DOHH2 (cell line): ENCODE results near the gene DDX18.
"Not testable (repeated sequence)": the region's sequence is repeated elsewhere in the genome, so short reads cannot be mapped to it uniquely, and the experiment has no call there.

Experiments
- H3F3A ChIP-seq: fragments of 200-600 bp; sonication (generic), shearing (Covaris generic); 2 replicates; pipeline ENCODE4 v1.6.0; 2016; ENCODE audit warnings: antibody characterized with exemption, mild to moderate bottlenecking; ENCODE audit not compliant: control insufficient read depth, insufficient read depth
- H3K27ac ChIP-seq: fragments of 200-600 bp; sonication (generic); 2 replicates; pipeline ENCODE4 v1.5.1; 2014; ENCODE audit warnings: low read depth, mild to moderate bottlenecking, low read length, moderate library complexity
- H3K27me3 ChIP-seq: fragments of 200-600 bp; sonication (generic); 2 replicates; pipeline ENCODE4 v1.6.1; 2014; ENCODE audit warnings: mild to moderate bottlenecking, low read length, mixed read lengths; ENCODE audit not compliant: control insufficient read depth
- H3K36me3 ChIP-seq: fragments of 200-600 bp; sonication (generic); 2 replicates; pipeline ENCODE4 v1.6.1; 2014; ENCODE audit warnings: mild to moderate bottlenecking, low read length, moderate library complexity, mixed read lengths; ENCODE audit not compliant: control insufficient read depth
- H3K4me1 ChIP-seq: fragments of 200-600 bp; sonication (generic); 2 replicates; pipeline ENCODE4 v1.6.1; 2014; ENCODE audit warnings: mild to moderate bottlenecking, low read length, mixed read lengths; ENCODE audit not compliant: control insufficient read depth
- H3K4me2 ChIP-seq: fragments of 200-600 bp; sonication (generic); 2 replicates; pipeline ENCODE4 v1.6.0; 2014; ENCODE audit warnings: mild to moderate bottlenecking, low read length, moderate library complexity
- H3K4me3 ChIP-seq: fragments of 200-600 bp; sonication (generic); 2 replicates; pipeline ENCODE4 v1.5.1; 2014; ENCODE audit warnings: mild to moderate bottlenecking, low read length, mixed read lengths
- H3K79me2 ChIP-seq: fragments of 200-600 bp; sonication (generic); 2 replicates; pipeline ENCODE4 v1.6.1; 2014; ENCODE audit warnings: mild to moderate bottlenecking, low read length, mixed read lengths; ENCODE audit not compliant: control insufficient read depth
- H3K9me2 ChIP-seq: fragments of 200-600 bp; sonication (generic); replicated peaks from 2 replicates; pipeline ENCODE4 v1.6.1; 2014; ENCODE audit warnings: mild to moderate bottlenecking, low read length, mixed read lengths; ENCODE audit not compliant: control insufficient read depth
- H3K9me3 ChIP-seq: fragments of 200-600 bp; sonication (generic); 2 replicates; pipeline ENCODE4 v1.6.1; 2014; ENCODE audit warnings: antibody characterized with exemption, low read length, mixed read lengths; ENCODE audit not compliant: control insufficient read depth, insufficient read depth
- H4K20me1 ChIP-seq: fragments of 200-600 bp; sonication (generic); 2 replicates; pipeline ENCODE4 v1.6.0; 2014; ENCODE audit warnings: low read depth, mild to moderate bottlenecking, antibody characterized with exemption, low read length, moderate library complexity; ENCODE audit not compliant: control insufficient read depth, insufficient read depth
- EZH2phosphoT487 ChIP-seq: fragments of 200-600 bp; sonication (generic); IDR thresholded peaks from 2 replicates; pipeline ENCODE4 v1.6.1; 2017; ENCODE audit warnings: borderline replicate concordance, mild to moderate bottlenecking, antibody characterized with exemption, low read length, moderate library complexity, mixed read lengths
- TF ChIP-seq, protein P1 (sequence below): fragments of 200-600 bp; sonication (generic); IDR thresholded peaks from one replicate; pipeline ENCODE4 v1.5.1; 2014; ENCODE audit warnings: antibody characterized with exemption, mild to moderate bottlenecking, low read depth, low read length; ENCODE audit not compliant: poor library complexity, severe bottlenecking

The DDX18 gene

GRCh38 chr2:117825437-117825836 is 10.9 kb downstream of the DDX18 start:
- Histone ChIP-seq H3K4me3 (no peak overlapping the region), H3K9me3 (no peaks in the 10 kb centered on the region), H3K27ac (no peak overlapping the region), H4K20me1 (no peaks in the 10 kb centered on the region), H3K36me3 (peaks cover 100% of the 10 kb centered on the region), H3K4me2 (no peak overlapping the region), H3K9me2 (no peaks in the 10 kb centered on the region), H3K4me1 (no peaks in the 10 kb centered on the region), H3K79me2 (peaks cover under 1% of the 10 kb centered on the region; the same call in 1 of the 2 replicates), H3F3A (no peaks in the 10 kb centered on the region), H3K27me3 (no peaks in the 10 kb centered on the region)
- TF ChIP-seq, protein P1, sequence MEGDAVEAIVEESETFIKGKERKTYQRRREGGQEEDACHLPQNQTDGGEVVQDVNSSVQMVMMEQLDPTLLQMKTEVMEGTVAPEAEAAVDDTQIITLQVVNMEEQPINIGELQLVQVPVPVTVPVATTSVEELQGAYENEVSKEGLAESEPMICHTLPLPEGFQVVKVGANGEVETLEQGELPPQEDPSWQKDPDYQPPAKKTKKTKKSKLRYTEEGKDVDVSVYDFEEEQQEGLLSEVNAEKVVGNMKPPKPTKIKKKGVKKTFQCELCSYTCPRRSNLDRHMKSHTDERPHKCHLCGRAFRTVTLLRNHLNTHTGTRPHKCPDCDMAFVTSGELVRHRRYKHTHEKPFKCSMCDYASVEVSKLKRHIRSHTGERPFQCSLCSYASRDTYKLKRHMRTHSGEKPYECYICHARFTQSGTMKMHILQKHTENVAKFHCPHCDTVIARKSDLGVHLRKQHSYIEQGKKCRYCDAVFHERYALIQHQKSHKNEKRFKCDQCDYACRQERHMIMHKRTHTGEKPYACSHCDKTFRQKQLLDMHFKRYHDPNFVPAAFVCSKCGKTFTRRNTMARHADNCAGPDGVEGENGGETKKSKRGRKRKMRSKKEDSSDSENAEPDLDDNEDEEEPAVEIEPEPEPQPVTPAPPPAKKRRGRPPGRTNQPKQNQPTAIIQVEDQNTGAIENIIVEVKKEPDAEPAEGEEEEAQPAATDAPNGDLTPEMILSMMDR, result no peak
- TF ChIP-seq EZH2phosphoT487, result no peak

DNA sequence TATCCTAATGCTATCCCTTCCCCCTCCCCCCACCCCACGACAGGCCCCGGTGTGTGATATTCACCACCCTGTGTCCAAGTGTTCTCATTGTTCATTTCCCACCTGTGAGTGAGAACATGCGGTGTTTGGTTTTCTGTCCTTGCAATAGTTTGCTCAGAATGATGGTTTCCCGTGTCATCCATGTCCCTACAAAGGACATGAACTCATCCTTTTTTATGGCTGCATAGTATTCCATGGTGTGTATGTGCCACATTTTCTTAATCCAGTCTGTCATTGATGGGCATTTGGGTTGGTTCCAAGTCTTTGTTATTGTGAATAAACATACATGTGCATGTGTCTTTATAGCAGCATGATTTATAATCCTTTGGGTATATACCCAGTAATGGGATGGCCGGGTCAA is 13.0 kb downstream of the DDX18 start:
- not testable (repeated sequence) for H3K4me2 ChIP-seq, H3K4me3 ChIP-seq, H3K27ac ChIP-seq, H3K9me3 ChIP-seq, H4K20me1 ChIP-seq, H3K4me1 ChIP-seq, H3K27me3 ChIP-seq, H3K9me2 ChIP-seq, H3F3A ChIP-seq, H3K79me2 ChIP-seq
- H3K36me3 ChIP-seq, result peaks cover 97% of the 10 kb centered on the region

GRCh38 chr2:117828870-117829269 is 14.4 kb downstream of the DDX18 start:
- Histone ChIP-seq H3K9me3 (no peaks in the 10 kb centered on the region), H3F3A (0 out of 2 replicates have a peak, but pooled peaks cover 3% of the 10 kb centered on the region), H3K27ac (no peak overlapping the region), H3K4me1 (no peaks in the 10 kb centered on the region), H3K4me3 (no peak overlapping the region), H3K4me2 (no peak overlapping the region), H3K27me3 (no peaks in the 10 kb centered on the region), H4K20me1 (no peaks in the 10 kb centered on the region), H3K9me2 (no peaks in the 10 kb centered on the region), H3K79me2 (no peaks in the 10 kb centered on the region), H3K36me3 (peaks cover 97% of the 10 kb centered on the region)
- TF ChIP-seq, protein P1, result no peak
- no peak for TF ChIP-seq EZH2phosphoT487

GRCh38 chr2:117832332-117832731 is 17.8 kb downstream of the DDX18 start:
- no peaks in the 10 kb centered on the region for H4K20me1 ChIP-seq

More at GRCh38 chr2:117832332-117832731, 17.8 kb downstream of the DDX18 start:
- Histone ChIP-seq H3K9me3 (no peaks in the 10 kb centered on the region), H3K4me1 (no peaks in the 10 kb centered on the region), H3K4me3 (no peak overlapping the region), H3K27me3 (no peaks in the 10 kb centered on the region), H3K9me2 (no peaks in the 10 kb centered on the region), H3K27ac (no peak overlapping the region), H3K36me3 (peaks cover 63% of the 10 kb centered on the region), H3K79me2 (no peaks in the 10 kb centered on the region), H3F3A (0 out of 2 replicates have a peak, but pooled peaks cover 3% of the 10 kb centered on the region), H3K4me2 (no peak overlapping the region)
- TF ChIP-seq EZH2phosphoT487, result no peak
- TF ChIP-seq, protein P1, result no peak
